Panc1 (cell line): Measurements from ENCODE around the gene H1-8. TPM values are rescaled to one million over a fixed set of nuclear protein-coding genes. Genes with fewer than 3 reads are reported as not detected.

ENCODE experiments used
- ATAC-seq: fragments of 200-7000 bp; cut with Tn5 transposase; 2 replicates; pipeline ENCODE4 v1.9.1; 2020; ENCODE audit warnings: mild to moderate bottlenecking, moderate library complexity
- BruUV-seq: library from RNA; stranded (reverse); fragments of 400-500 nt; replicated peaks from 2 replicates; lab custom pipeline; 2021; lab: Mats Ljungman, UMichigan
- CTCF ChIA-PET: fragments of 300-600 bp; sonication (Branson Sonifier 250); formaldehyde crosslinking; loops from one replicate; lab custom pipeline; 2022; ENCODE audit warnings: antibody characterized with exemption; lab: Charles Lee
- POLR2A ChIA-PET: fragments of 300-600 bp; sonication (Branson Sonifier 250); formaldehyde crosslinking; loops from one replicate; lab custom pipeline; 2022; ENCODE audit warnings: antibody characterized with exemption; lab: Charles Lee
- DNase-seq: peaks from one replicate; pipeline ENCODE4 v3.0.0-alpha.2; 2010; ENCODE audit warnings: low read depth, low spot score
- H3K27ac ChIP-seq: 2 replicates; pipeline ENCODE4 v1.5.1; 2011; ENCODE audit warnings: mild to moderate bottlenecking, low read length, inconsistent platforms
- H3K27me3 ChIP-seq: fragments of 200-500 bp; sonication (Bioruptor generic); 2 replicates; pipeline ENCODE4 v1.6.0; 2014; ENCODE audit warnings: low read length, inconsistent platforms; ENCODE audit not compliant: control insufficient read depth, insufficient read depth
- H3K36me3 ChIP-seq: fragments of 200-500 bp; sonication (Bioruptor generic); 2 replicates; pipeline ENCODE4 v1.5.1; 2014; ENCODE audit warnings: inconsistent platforms, mild to moderate bottlenecking, low read length, moderate library complexity; ENCODE audit not compliant: control insufficient read depth, insufficient read depth
- H3K4me1 ChIP-seq: 2 replicates; pipeline ENCODE4 v1.5.1; 2011; ENCODE audit warnings: inconsistent platforms, mild to moderate bottlenecking, low read length, moderate library complexity; ENCODE audit not compliant: control insufficient read depth, insufficient read depth
- H3K4me3 ChIP-seq, 2 experiments: 2 replicates each; pipeline ENCODE4 v1.5.1; 2011 to 2012; ENCODE audit warnings: low read depth in 2 of 2, low read length in 2 of 2, mild to moderate bottlenecking in 2 of 2, inconsistent platforms in 1 of 2, moderate library complexity in 1 of 2
- H3K9me3 ChIP-seq: fragments of 200-500 bp; sonication (Bioruptor generic); 2 replicates; pipeline ENCODE4 v1.5.1; 2014; ENCODE audit warnings: low read depth, mild to moderate bottlenecking, inconsistent platforms, low read length, moderate library complexity; ENCODE audit not compliant: control insufficient read depth, insufficient read depth
- POLR2AphosphoS5 ChIP-seq: IDR thresholded peaks from 2 replicates; pipeline ENCODE4 v1.6.1; 2012; ENCODE audit warnings: mild to moderate bottlenecking, low read depth, low read length, moderate library complexity
- SIN3A ChIP-seq: IDR thresholded peaks from 2 replicates; pipeline ENCODE4 v1.6.1; 2012; ENCODE audit warnings: low read depth, mild to moderate bottlenecking, low read length, moderate library complexity, borderline replicate concordance; ENCODE audit not compliant: insufficient read depth
- TCF7L2 ChIP-seq: IDR thresholded peaks from 2 replicates; pipeline ENCODE4 v1.6.1; 2011; ENCODE audit warnings: mild to moderate bottlenecking, low read depth, low read length, inconsistent platforms
- in situ Hi-C: cut with HindIII; loops from 2 replicates; pipeline ENCODE4 v1.10.0; 2016; ENCODE audit warnings: low sequenced_read_pairs, low pct_unique_long_range_greater_than_20kb
- intact Hi-C: fragments of 100-400 bp; cut with micrococcal nuclease; formaldehyde crosslinking; loops from one replicate; pipeline ENCODE4 v1.10.0; 2022; ENCODE audit not compliant: unreplicated experiment
- total RNA-seq: library from RNA; stranded (reverse); gene quantifications from one replicate; pipeline ENCODE4 v1.2.1, GENCODE V29; 2021; ENCODE audit not compliant: unreplicated experiment
- TF ChIP-seq, protein P1 (sequence below), 2 experiments: IDR thresholded peaks; 2 replicates each; pipeline ENCODE4 v1.6.1; 2011 to 2012; ENCODE audit warnings: low read depth in 2 of 2, control low read depth in 1 of 2, low read length in 1 of 2, mild to moderate bottlenecking in 1 of 2, moderate library complexity in 1 of 2; ENCODE audit not compliant: insufficient read depth in 1 of 2
- TF ChIP-seq, protein P2 (sequence below): fragments of 450-650 bp; IDR thresholded peaks from 2 replicates; pipeline ENCODE4 v1.5.1; 2017; ENCODE audit warnings: mild to moderate bottlenecking

H1-8 gene
- total RNA-seq, 1 experiment from 2014 or later: not detected

DNA sequence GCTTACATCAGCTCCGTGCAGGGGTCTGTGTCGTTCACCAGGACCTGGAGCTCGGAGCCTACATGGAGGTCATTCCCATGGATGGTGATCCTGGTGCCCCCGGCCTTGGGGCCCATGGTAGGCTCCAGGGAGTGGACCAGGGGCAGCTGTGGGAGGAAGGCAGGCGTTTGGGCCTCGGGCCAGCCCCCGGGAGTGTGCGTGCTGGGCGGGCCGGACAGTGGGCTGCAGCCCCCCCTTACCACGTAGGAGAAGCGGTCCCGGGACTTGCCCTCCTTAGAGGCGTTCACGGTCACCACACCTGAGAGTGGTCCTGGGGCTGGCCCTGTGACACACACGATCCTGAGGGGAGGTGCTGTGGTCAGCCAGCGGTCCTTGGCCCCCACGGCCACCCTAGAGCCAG lies 29.6 kb downstream of the H1-8 start:
- Histone ChIP-seq H3K27me3 (no peaks in the 10 kb centered on the region), H3K4me1 (peaks cover 15% of the 10 kb centered on the region), H3K9me3 (no peaks in the 10 kb centered on the region), H3K4me3 (no peak overlapping the region), H3K36me3 (peaks cover 3% of the 10 kb centered on the region), H3K27ac (no peak overlapping the region)
- intact Hi-C loops (no loop called here), in situ Hi-C loops (no loop called here)
- ChIA-PET CTCF (no interaction called here), POLR2A (no interaction called here)
- no peak for ATAC-seq
- no peak for DNase-seq
- TF ChIP-seq POLR2AphosphoS5: no peak
- TF ChIP-seq TCF7L2: no peak
- TF ChIP-seq, protein P1, sequence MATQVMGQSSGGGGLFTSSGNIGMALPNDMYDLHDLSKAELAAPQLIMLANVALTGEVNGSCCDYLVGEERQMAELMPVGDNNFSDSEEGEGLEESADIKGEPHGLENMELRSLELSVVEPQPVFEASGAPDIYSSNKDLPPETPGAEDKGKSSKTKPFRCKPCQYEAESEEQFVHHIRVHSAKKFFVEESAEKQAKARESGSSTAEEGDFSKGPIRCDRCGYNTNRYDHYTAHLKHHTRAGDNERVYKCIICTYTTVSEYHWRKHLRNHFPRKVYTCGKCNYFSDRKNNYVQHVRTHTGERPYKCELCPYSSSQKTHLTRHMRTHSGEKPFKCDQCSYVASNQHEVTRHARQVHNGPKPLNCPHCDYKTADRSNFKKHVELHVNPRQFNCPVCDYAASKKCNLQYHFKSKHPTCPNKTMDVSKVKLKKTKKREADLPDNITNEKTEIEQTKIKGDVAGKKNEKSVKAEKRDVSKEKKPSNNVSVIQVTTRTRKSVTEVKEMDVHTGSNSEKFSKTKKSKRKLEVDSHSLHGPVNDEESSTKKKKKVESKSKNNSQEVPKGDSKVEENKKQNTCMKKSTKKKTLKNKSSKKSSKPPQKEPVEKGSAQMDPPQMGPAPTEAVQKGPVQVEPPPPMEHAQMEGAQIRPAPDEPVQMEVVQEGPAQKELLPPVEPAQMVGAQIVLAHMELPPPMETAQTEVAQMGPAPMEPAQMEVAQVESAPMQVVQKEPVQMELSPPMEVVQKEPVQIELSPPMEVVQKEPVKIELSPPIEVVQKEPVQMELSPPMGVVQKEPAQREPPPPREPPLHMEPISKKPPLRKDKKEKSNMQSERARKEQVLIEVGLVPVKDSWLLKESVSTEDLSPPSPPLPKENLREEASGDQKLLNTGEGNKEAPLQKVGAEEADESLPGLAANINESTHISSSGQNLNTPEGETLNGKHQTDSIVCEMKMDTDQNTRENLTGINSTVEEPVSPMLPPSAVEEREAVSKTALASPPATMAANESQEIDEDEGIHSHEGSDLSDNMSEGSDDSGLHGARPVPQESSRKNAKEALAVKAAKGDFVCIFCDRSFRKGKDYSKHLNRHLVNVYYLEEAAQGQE (IDR thresholded peaks at IDR 0.05; ENCODE audit: insufficient read depth in 1 of 2, low read depth in 2 of 2, low read length in 1 of 2): no peak
- TF ChIP-seq, protein P2, sequence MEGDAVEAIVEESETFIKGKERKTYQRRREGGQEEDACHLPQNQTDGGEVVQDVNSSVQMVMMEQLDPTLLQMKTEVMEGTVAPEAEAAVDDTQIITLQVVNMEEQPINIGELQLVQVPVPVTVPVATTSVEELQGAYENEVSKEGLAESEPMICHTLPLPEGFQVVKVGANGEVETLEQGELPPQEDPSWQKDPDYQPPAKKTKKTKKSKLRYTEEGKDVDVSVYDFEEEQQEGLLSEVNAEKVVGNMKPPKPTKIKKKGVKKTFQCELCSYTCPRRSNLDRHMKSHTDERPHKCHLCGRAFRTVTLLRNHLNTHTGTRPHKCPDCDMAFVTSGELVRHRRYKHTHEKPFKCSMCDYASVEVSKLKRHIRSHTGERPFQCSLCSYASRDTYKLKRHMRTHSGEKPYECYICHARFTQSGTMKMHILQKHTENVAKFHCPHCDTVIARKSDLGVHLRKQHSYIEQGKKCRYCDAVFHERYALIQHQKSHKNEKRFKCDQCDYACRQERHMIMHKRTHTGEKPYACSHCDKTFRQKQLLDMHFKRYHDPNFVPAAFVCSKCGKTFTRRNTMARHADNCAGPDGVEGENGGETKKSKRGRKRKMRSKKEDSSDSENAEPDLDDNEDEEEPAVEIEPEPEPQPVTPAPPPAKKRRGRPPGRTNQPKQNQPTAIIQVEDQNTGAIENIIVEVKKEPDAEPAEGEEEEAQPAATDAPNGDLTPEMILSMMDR: no peak
- no peak for TF ChIP-seq SIN3A
- BruUV-seq: no TSS peak

DNA sequence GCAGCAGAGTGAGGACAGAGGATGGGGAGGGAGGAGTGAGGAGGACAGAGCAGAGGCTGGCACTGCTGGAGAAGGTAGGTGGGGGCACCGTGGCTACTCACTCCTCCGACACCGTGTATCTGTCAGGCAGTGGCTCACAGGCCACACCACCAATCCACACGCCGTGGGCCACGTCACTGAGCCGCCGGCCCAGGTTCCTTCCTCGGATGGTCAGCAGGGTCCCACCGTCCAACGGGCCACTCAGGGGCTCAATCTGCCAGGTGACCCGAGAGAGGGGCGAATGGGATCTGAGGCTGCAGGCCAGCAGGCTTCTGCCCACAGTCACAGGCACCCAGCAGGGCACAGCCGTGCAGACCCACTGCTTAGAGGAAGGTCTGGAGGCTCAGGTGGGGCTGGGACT lies 30.5 kb downstream of the H1-8 start:
- DNase-seq (no peak), ATAC-seq (no peak)
- CTCF ChIA-PET: no interaction called here
- in situ Hi-C loops: no loop called here
- Histone ChIP-seq H3K27me3 (no peaks in the 10 kb centered on the region), H3K4me3 (no peak overlapping the region), H3K36me3 (peaks cover 3% of the 10 kb centered on the region), H3K9me3 (no peaks in the 10 kb centered on the region), H3K4me1 (peaks cover 17% of the 10 kb centered on the region), H3K27ac (no peak overlapping the region)
- POLR2A ChIA-PET: no interaction called here
- TF ChIP-seq TCF7L2: no peak
- no peak for TF ChIP-seq POLR2AphosphoS5
- intact Hi-C loops: no loop called here
- BruUV-seq: no TSS peak

DNA sequence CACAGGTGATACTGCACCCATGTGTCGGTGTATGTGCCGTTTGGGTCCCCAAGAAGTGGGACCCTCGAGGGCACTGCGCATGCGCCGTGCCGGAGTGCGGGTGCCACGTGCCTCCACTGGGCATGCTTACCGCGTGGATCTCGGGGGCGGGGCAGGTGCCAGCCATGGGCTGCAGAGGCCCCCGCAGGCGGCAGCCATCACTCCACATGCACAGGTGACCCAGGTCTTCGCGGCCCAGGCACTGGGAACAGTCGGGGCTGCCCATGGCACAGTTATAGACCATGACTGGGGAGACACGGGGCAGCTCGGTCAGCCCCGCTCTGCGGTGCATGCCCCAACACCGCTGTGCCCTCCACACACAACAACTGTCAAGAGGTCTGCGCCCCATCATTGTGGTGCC lies 31.2 kb downstream of the H1-8 start:
- Histone ChIP-seq H3K36me3 (peaks cover 3% of the 10 kb centered on the region; the same call in 1 of the 2 replicates), H3K9me3 (no peaks in the 10 kb centered on the region), H3K27ac (no peak overlapping the region), H3K27me3 (no peaks in the 10 kb centered on the region), H3K4me3 (no peak overlapping the region), H3K4me1 (peaks cover 21% of the 10 kb centered on the region)
- ChIA-PET CTCF (no interaction called here), POLR2A (no interaction called here)
- intact Hi-C loops (no loop called here), in situ Hi-C loops (no loop called here)
- DNase-seq (no peak), ATAC-seq (no peak)
- no TSS peak for BruUV-seq
- TF ChIP-seq, protein P2: no peak
- TF ChIP-seq, protein P1 (IDR thresholded peaks at IDR 0.05; ENCODE audit: insufficient read depth in 1 of 2, low read depth in 2 of 2, low read length in 1 of 2): no peak
- TF ChIP-seq SIN3A (no peak), POLR2AphosphoS5 (no peak), TCF7L2 (no peak)
